GM18520 (cell line): Measurements from ENCODE around the gene NPHP1.
"Not testable (repeated sequence)": the region's sequence is repeated elsewhere in the genome, so short reads cannot be mapped to it uniquely, and the experiment has no call there.

Experiments used
- ATAC-seq: cut with Tn5 transposase; IDR thresholded peaks from one replicate; pipeline ENCODE4 v1.9.1; 2021; ENCODE audit not compliant: unreplicated experiment

NPHP1 gene

GRCh38 chr2:110204408-110205385 lies at the start of gene NPHP1:
TSS of gene NPHP1 (minus strand) at chr2:110205013. CDS start at chr2:110204968, 45 bp downstream.
- ATAC-seq, result peak; percentile 86

GRCh38 chr2:110248081-110248795 lies 43.4 kb upstream of the NPHP1 start:
- ATAC-seq, result not testable (repeated sequence)

GRCh38 chr2:110245488-110246435 lies 40.9 kb upstream of the NPHP1 start:
- ATAC-seq, result not testable (repeated sequence)

- not testable (repeated sequence) for ATAC-seq
These were observed 38.5 kb upstream of the NPHP1 start for GRCh38 chr2:110243283-110243682.

- not testable (repeated sequence) for ATAC-seq
These were observed 29.7 kb upstream of the NPHP1 start for GRCh38 chr2:110234514-110234913.

- not testable (repeated sequence) for ATAC-seq
These were observed 25.1 kb upstream of the NPHP1 start for GRCh38 chr2:110229886-110230285.

- not testable (repeated sequence) for ATAC-seq
These were observed 17.8 kb upstream of the NPHP1 start for GRCh38 chr2:110222626-110223025.

GRCh38 chr2:110221938-110222337 lies 17.1 kb upstream of the NPHP1 start:
- no peak for ATAC-seq

- no peak for ATAC-seq
These were observed 15.4 kb upstream of the NPHP1 start for GRCh38 chr2:110220190-110220564.

GRCh38 chr2:110219496-110220189 lies 14.8 kb upstream of the NPHP1 start:
- ATAC-seq, result no peak

- not testable (repeated sequence) for ATAC-seq
These were observed 14.1 kb upstream of the NPHP1 start for GRCh38 chr2:110218889-110219288.

GRCh38 chr2:110216803-110217202 lies 12.0 kb upstream of the NPHP1 start:
- ATAC-seq, result no peak

GRCh38 chr2:110216199-110216598 lies 11.4 kb upstream of the NPHP1 start:
- no peak for ATAC-seq

GRCh38 chr2:110215566-110216158 lies 10.8 kb upstream of the NPHP1 start:
- ATAC-seq, result no peak

- ATAC-seq, result no peak
These were observed 10.3 kb upstream of the NPHP1 start for GRCh38 chr2:110215091-110215490.

GRCh38 chr2:110213522-110213921 lies 8.7 kb upstream of the NPHP1 start:
- not testable (repeated sequence) for ATAC-seq

GRCh38 chr2:110211938-110212858 lies 7.4 kb upstream of the NPHP1 start, which contains the start of gene MTLN:
TSS of gene MTLN (minus strand) at chr2:110212547. CDS start at chr2:110212525, 22 bp downstream.
- peak; percentile 76 for ATAC-seq

GRCh38 chr2:110205660-110206455 lies 1.0 kb upstream of the NPHP1 start:
- no peak for ATAC-seq
